IPS-11a (cell line): ENCODE results near the gene RNF167.

Experiments used
- H3K4me3 ChIP-seq: one replicate; pipeline ENCODE4 v1.5.1; 2013; ENCODE audit warnings: low read depth, low read length, control low read depth

RNF167 gene

GRCh38 chr17:4937553-4937952, 2.5 kb upstream of the RNF167 start:
- H3K4me3 ChIP-seq, result no peak overlapping the region

- H3K4me3 ChIP-seq, result no peak overlapping the region
Measured at GRCh38 chr17:4938069-4938491, 2.0 kb upstream of the RNF167 start.

DNA sequence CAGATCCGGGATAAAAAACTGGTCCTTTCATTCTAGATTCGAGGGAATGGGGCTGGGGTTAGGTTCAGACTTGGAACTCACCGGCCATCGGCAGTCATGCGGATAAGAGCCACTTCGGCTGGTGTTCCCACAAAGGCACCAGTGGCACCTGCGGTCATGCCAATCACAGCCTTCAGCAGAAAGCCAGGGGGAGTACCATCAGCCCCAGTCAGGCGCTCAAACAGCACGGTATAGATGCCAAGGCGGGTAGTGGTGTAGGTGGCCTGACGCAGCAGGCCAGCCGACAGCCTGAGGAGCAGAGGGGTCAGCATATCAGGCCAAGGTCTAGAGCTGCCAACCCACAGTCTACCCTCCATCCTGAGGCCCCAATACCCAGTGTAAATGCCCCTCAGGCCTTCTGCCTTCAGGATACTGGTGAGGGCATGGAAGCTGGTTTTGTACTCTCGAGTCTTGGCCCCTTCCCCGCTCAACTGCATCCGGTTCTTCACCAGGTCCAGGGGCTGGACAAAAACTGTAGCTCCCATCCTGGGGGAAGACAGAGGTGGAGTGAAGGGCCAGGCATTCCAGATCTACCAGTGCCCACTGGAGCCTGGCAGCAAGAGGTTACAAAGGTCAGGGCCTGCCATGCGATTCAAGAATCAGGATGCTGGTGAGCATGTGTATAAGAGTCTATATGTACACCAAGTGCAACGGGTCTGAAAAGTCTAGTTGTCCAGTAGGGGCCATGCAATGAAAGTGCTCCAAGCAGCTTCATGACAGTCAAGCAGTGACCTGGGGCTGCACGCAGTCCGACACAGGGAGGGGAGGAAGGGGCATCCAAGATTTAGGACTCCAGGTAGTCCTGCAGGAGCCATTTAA, 1.2 kb upstream of the RNF167 start:
- peak overlapping the region; percentile 95 for H3K4me3 ChIP-seq

DNA sequence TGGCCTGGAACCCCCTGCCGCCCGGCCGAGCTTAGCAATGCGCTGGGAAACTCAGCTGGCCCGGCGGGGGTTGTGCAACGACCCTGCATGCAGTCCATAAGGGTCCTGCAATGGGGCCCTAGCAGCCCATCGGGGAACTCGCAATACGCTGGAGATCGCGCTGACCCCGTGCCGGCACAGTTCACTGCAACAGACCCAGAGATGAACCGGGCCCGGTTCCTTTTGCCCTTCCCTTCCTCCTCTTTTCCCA, 597 bp upstream of the RNF167 start:
- H3K4me3 ChIP-seq, result peak overlapping the region; percentile 95

DNA sequence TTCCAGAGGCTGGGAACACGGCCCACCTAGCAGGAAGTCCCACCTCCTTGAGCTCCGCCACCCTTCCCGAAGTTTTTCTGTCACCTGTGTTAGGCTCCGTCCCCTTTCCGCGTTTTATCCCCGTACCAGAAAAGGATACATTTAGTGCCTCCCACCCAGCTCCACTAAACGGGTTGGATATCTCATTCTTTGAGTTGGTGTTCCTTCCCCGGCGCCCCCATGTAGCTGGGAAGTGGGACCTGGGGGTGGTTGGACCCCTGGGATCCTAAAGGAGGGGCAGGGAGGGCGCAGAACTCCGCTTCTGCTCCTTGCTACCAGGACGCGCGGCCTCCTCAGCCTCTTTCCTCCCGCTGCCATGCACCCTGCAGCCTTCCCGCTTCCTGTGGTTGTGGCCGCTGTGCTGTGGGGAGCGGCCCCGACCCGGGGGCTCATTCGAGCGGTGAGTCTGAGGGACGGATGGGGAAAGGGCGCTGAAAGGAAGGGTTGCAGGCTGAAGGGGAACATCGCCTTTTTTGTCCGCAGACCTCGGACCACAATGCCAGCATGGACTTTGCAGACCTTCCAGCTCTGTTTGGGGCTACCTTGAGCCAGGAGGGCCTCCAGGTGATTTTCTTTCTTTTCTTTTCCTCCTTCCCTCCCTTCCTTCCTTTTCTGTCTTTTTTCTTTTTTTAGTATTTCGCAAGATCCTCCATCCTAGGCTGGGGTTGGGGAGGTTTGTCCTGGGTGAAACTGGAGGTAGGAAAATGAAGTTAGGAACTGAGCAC, 669 bp downstream of the RNF167 start:
- H3K4me3 ChIP-seq, result peak overlapping the region; percentile 95

DNA sequence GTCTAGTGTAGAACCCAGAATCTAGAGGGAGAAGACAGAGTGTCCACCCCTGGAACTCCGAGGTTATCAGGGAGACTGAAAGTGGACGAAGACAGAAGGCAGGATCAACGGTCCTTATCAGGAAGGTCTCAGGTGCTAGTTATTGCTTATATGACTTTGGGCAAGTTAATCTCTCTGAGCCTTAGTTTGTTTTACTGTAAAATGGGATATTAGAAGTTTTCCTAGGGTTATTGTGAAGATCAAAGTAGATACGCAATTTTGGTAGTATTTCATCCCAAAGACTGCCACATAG, 1.2 kb downstream of the RNF167 start:
- peak overlapping the region; percentile 95 for H3K4me3 ChIP-seq

GRCh38 chr17:4942760-4943508, 2.9 kb downstream of the RNF167 start:
- no peak overlapping the region for H3K4me3 ChIP-seq

DNA sequence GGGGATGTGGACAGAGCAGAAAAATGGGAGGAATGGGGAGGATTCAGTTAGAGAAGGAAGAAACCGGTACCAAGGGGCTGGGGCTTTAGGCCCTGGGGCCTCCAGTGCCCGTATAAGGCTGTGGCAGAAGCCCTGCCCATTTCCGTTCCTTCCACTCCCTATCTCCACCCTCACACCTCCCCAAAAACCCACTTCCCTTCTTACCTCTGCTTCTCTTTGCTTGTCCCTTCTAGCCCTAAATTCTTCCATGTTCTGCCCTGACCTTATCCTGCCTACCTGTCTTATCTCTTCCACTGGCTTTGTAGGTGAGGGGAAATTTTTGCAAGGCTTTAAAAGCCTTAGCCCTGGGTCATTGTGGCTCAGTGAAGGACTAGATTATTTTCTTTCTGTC, 4.1 kb downstream of the RNF167 start:
- H3K4me3 ChIP-seq, result no peak overlapping the region

- H3K4me3 ChIP-seq, result no peak overlapping the region
Measured at GRCh38 chr17:4944554-4945175, 4.6 kb downstream of the RNF167 start.

GRCh38 chr17:4945176-4945943, 5.3 kb downstream of the RNF167 start:
- H3K4me3 ChIP-seq, result no peak overlapping the region

GRCh38 chr17:4945944-4946280, 5.8 kb downstream of the RNF167 start:
- no peak overlapping the region for H3K4me3 ChIP-seq

DNA sequence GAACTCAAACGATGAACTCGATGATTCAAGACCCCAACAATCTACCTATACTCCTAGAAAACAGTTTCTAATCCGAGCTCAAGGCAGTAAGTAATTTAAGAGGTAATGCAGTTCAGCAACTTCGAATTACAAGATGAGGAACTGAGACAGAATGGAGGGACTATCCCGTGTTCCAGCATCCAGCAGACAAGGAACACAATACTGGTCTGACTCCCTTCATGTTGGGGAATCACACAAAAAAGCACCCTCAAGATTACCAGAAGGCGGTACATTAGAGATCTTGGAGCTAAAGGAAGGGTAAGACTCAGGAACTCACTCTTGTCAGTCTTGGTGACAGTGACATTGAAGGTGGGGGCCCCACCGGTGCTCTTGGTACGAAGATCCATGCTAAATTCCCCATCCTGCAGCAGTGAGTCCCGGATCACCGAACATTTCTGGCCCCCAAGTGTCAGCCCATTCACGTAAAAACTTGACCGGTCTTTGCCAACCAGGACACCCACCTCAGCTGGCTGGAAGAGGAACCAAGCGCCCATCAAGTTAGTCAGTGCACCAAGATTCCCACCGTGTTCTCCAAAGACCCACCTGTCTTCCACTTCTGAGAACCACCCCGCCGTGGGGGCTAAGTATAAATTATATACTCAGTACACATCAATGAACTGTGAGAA, 6.4 kb downstream of the RNF167 start:
- H3K4me3 ChIP-seq, result peak overlapping the region; percentile 98

DNA sequence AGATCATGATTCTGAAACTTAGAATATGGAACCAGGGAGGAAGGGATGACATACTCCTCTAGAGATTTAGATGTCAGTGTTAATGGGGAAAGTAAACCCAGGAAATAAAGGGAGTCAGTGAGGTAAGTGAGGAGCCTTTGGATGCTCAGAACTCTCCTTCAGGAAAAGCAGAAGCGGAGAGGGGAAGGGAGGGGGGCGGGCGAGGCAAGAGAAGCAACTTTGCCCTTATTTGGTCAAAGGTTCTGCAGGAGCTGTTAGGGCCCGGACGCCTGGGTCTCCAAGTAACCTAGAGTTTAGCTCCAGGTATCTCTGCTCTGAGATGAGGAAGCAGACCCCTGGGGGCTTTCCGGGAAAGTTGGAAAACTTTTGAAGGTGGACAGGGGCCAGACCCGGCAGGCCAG, 6.9 kb downstream of the RNF167 start:
- H3K4me3 ChIP-seq, result peak overlapping the region; percentile 98

DNA sequence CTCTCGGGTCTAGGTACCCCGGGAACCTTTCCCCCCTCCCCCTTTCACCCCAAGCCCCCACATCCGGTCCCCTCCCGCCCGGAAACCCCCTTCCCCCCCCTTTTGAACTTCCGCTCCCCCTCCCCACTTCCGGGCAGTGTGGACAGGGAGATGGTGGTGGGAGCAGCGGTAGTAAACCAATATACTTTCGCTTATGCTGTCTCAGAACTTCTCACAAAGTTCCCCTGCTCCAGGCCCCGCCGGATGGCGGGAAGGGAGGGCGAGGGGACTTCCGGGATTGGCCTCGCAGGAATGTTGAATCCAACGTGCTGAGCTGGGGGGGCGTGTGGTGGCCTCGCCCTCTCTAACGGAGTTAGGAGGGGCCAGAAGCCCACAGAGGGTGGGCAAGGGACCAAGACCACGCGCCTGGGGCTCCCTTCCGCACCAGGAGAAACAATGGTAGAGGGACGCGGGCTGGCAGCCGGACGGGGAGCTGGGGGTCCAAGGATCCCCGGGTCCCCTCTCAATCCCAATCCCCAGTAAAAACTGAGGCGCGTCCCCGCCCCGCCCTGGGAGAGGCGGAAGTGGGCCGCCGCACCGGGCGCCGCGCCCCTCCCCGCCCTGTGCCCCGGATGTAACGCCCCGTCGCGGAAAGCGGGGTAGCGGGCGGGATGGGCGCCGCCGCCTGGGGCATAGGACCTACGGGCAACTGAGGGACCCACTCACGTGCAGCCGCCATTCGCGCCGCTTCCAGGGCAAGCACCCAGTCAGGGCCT, 7.5 kb downstream of the RNF167 start:
- peak overlapping the region; percentile 98 for H3K4me3 ChIP-seq

DNA sequence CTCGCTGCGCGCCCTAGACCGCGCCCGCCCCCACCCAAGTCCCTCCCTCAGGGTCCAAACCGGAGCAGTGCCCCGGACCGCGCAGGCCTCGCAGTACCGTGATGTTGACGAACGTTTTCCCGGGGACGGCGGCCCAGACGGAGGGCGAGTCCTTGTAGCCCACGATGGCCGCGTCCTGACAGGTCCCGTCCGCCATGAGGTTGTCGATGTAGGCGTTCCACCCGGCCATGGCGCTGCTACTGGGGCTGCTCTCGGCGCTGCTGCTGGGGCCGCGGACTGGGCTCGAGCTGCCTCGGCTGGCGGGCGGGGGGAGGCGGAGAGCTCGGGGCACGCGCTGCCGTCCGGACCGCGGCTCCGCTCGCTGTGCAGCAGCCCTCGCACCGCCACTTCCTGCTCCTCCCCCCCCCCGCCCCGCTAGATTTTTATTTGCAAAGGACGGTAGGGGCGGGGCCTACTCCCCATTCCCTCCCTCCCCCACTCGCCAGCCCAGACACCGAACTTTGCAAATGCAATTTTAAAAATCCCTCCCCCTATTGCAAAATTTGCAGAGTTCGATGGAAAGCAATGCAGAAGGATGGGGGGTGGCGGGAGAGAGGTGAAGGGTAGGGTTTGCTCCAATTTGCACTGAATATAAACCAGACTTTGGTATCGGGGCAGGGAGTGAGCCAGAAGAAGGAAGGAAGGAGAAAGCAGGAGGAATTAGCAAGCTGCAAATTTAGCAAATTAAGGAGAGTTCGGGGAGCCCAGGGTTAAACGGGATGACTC, 8.3 kb downstream of the RNF167 start, which contains the start of gene PFN1:
PFN1 (minus strand) TSS at position 365 of the 765 bp plus-strand sequence; CDS start at position 229, 136 bp downstream.
- H3K4me3 ChIP-seq, result peak within 1 kb of the TSS; percentile 98

- peak overlapping the region; percentile 98 for H3K4me3 ChIP-seq
Measured at GRCh38 chr17:4948931-4949320, 8.9 kb downstream of the RNF167 start.

DNA sequence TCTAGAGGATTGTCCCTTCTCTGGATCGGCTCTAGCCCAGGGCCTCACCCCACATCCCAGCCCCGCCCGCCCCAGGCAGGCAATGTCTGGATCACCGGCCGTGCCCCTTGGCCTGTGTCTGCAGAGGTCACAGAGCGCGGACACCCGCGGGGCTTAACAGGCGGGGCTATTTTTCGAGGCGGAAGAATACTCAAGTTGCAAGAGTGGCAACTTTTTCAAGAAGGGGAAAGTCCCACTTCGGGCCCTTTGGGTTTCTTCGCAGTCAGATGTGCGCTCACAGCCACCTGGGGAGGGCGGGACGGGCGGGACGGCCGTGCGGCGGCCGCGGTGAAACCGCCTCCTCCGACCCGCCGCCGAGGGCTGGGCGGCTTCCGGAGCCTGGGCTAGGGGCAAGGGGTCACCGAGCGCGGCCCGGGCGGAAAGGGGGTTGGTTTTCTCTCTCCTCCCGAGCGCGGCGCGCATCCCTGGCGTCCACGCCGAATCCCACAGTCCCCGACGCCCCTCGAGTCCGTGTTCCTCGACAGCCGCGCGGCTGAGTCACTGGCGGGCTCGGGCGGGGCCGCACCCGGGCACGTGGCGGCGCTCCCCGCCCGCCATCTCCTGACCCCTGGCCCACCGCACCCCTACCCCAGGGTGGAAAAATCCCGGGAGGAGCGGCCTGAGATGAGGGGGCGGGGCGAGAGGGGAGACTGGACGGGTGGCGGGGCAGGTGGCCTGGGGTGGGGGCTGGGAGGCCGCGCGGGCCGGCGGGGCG, 9.4 kb downstream of the RNF167 start:
- peak overlapping the region; percentile 98 for H3K4me3 ChIP-seq
